ENCODE data around the gene PRKG1.
"Not testable (repeated sequence)": the region's sequence is repeated elsewhere in the genome, so short reads cannot be mapped to it uniquely, and the experiment has no call there.

Gene PRKG1

GRCh38 chr10:51729822-51730555 is 655.7 kb downstream of the PRKG1 start:
- no peak for DNase-seq (ENCODE audit: low read depth in 2 of 2, low spot score in 1 of 2)

- DNase-seq (ENCODE audit: low read depth in 2 of 2, low spot score in 1 of 2), result no peak
Measured at GRCh38 chr10:51733057-51733456, 658.8 kb downstream of the PRKG1 start.

DNA sequence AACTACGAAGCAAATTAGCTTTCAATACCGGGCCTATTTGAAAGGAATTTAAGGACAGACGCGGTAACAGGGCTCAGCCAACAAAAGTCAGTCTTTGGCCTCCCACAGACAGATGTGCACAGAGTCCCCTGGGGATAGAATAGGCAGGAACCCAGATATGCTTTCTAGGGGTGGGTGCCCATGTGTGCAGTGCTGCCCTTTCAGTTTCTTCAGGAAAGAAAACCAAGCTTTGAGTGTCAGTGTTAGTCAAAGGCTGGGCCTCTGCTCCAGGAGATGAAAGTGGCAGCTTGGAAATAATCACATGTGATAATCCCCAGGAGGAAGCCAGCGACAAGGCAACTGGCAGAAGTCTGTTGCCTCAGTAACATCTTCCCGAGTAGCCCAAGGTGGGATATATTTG is 668.9 kb downstream of the PRKG1 start:
- DNase-seq (ENCODE audit: low read depth in 2 of 2, low spot score in 1 of 2), result no peak

DNA sequence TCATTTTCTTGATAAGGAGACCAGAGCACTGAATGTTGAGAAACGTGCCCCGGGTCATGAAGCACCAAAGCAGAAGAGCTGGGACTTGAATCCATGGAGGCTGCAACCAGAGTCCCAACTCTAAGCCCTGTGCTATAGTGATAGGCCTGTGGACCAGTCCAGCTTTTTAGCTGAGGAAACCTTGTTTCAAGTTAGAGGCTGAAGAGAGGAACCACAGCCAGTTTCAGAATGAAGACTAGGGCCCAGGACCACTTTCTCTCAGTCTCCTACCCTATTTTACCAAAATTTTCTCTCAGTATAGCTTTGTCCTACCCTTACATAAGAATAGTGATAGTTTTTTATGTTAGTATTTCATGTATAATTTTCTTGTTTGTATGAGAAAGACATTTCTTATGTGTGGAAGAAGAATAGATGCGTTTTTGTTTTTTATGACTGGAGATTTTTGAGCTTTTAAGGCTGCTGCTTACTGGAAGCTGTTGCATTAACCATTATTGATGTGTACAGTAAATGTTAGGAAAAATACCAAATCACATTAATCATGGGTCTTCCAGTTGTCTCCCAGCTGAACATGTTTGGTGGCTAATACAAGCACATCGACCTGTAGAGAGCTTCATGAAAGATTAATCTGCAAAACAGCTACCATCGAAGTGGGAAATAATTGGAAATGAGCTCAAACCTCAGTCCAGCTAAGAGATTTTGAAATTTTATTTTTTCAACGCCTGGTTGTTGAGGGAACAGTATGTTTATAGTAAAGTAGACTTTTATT is 670.1 kb downstream of the PRKG1 start:
- no peak for DNase-seq (ENCODE audit: low read depth in 2 of 2, low spot score in 1 of 2)

- no peak for DNase-seq (ENCODE audit: low read depth in 2 of 2, low spot score in 1 of 2)
Measured at GRCh38 chr10:51745397-51745796, 671.1 kb downstream of the PRKG1 start.

- DNase-seq (ENCODE audit: low read depth in 2 of 2, low spot score in 1 of 2), result no peak
Measured at GRCh38 chr10:51747216-51747615, 672.9 kb downstream of the PRKG1 start.

DNA sequence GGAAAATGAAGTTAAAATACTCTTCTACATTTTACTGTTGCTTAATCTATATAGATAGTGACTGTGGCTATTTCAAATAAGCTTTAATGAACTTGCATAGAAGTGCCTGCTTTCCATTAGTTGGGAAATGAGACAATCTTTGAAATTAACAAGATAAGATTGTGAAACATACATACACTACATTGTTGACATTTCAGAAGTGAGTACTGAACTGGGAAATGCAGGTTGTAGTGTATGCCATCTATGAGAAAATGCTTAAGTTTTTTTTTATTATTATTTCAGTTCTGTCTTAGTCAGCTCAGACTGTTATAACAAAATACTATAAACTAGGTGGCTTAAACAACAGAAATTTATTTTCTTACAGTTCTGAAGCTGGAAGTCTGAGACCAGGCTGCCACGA is 674.7 kb downstream of the PRKG1 start:
- DNase-seq (ENCODE audit: low read depth in 2 of 2, low spot score in 1 of 2), result no peak

- no peak for DNase-seq (ENCODE audit: low read depth in 2 of 2, low spot score in 1 of 2)
Measured at GRCh38 chr10:51758366-51758765, 684.1 kb downstream of the PRKG1 start.

GRCh38 chr10:51758838-51759237 is 684.6 kb downstream of the PRKG1 start:
- not testable (repeated sequence) for DNase-seq (ENCODE audit: low read depth in 2 of 2, low spot score in 1 of 2)

- DNase-seq (ENCODE audit: low read depth in 2 of 2, low spot score in 1 of 2), result no peak
Measured at GRCh38 chr10:51759896-51760534, 685.7 kb downstream of the PRKG1 start.

DNA sequence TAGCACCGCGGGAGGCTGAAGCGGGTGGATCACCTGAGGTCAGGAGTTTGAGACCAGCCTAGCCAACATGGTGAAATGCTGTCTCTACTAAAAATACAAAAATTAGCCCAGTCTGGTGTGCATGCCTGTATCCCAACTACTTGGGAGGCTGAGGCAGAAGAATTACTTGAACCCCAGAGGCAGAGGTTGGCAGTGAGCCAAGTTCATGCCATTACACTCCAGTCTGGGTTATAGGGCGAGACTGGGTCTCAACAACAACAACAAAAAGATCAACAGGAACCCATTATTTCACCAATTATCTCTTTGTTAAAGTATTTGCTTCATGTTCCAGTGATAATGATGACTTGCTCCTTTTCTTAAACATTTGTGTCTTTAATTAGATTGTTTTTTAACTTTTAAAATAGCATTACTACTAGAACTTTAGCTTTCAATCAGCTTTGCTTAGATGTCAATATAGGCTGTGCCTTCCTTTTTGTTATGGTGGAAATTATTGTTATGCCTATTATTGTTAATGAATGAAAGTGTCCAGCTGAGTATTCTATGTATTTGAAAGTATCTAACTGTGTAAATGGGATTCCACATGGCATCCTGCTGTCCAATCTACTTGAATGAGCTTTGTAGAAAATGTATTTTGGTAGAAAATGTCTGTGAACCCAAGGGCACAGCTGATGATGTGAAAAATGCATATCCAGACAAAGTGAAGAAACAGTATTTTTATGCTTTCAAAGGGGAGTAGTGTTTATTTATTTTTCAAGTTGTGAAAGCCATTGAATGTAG is 686.8 kb downstream of the PRKG1 start:
- no peak for DNase-seq (ENCODE audit: low read depth in 2 of 2, low spot score in 1 of 2)

- DNase-seq (ENCODE audit: low read depth in 2 of 2, low spot score in 1 of 2), result no peak
Measured at GRCh38 chr10:51763746-51764145, 689.5 kb downstream of the PRKG1 start.

DNA sequence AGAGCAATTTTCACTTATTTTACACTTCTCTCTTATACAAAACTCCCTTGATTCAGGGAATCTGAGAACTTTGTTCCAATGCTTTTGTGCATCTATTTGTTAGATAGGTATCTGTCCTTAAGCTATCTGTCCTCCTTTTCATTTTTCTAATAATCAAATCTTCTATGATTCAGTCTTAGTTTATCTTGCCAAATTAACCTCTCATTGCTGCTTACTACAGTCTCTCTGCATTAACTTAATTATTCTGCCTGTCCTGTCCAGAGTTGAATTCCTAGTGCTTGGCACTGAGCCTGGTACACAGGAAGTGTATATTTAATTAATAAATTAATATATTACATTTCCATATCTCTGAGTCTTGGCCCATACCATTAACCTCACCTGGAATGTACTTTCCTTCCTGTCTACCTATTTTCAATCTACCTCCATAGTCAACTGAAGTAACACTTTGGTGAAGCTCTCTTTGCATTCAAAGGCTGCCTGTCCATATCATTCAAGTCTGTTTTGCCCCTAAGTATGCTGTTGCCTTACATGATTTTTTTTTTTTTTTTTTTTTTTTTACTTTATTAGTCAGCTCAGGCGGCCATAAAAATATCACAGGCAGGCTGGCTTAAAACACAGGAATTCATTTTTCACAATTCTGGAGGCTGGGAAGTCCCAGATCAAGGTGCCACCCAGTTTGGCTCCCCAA is 691.1 kb downstream of the PRKG1 start:
- DNase-seq (ENCODE audit: low read depth in 2 of 2, low spot score in 1 of 2), result no peak

DNA sequence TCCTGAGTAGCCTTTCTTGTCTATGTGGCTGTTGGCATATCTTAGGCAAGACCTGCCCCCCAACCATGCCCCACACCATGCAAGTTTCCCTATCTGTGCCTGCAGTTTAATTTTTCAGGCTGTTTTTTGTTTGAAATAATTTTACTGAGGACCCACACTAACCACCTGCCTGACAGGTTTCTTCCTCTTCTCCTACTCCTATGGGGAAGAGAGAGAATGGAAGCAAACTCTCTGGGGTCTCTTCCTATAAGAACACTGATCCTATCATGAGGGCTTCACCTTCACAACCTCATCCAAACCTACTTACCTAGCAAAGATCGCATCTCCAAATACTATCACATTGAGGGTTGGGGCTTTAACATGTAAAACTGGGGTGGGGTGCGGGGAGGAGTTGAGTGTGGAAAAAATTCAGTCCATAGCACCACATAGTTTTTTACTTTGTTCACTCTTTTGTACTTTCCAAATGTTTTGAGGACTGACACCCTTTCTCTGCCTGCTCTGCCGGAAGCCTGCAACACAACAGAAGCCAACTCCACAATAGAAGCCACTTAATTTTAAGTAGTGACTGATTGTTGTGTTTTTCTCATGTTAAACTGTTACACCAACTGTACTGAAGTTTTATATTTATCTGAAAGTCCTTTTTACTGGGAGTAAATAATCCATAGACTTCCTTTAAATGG is 692.3 kb downstream of the PRKG1 start:
- DNase-seq (ENCODE audit: low read depth in 2 of 2, low spot score in 1 of 2), result no peak

- no peak for DNase-seq (ENCODE audit: low read depth in 2 of 2, low spot score in 1 of 2)
Measured at GRCh38 chr10:51767103-51767763, 692.9 kb downstream of the PRKG1 start.

GRCh38 chr10:51768886-51769465 is 694.7 kb downstream of the PRKG1 start:
- DNase-seq (ENCODE audit: low read depth in 2 of 2, low spot score in 1 of 2), result no peak

- no peak for DNase-seq (ENCODE audit: low read depth in 2 of 2, low spot score in 1 of 2)
Measured at GRCh38 chr10:51770709-51771108, 696.4 kb downstream of the PRKG1 start.

GRCh38 chr10:51772387-51772786 is 698.1 kb downstream of the PRKG1 start:
- DNase-seq (ENCODE audit: low read depth in 2 of 2, low spot score in 1 of 2), result no peak

GRCh38 chr10:51773681-51774080 is 699.4 kb downstream of the PRKG1 start:
- no peak for DNase-seq (ENCODE audit: low read depth in 2 of 2, low spot score in 1 of 2)
